Stimulated activated memory B cell treated with anti-CD40 and anti-IgM and Interleukin-4, amounts not matched to agents 10 μg/mL and 1 μg/mL and 100 μg/mL, for 72 hours (primary cell): ENCODE results near the gene ST7L.

Source experiments
- ATAC-seq: fragments of 150-1000 bp; cut with Tn5 transposase; 2 replicates; pipeline ENCODE4 v1.10.0; 2021
- H3K27ac Mint-ChIP-seq: one replicate; pipeline ENCODE4 v1.8.0; 2022; ENCODE audit warnings: mild to moderate bottlenecking, mixed read lengths
- H3K27me3 Mint-ChIP-seq: one replicate; pipeline ENCODE4 v1.8.0; 2022; ENCODE audit warnings: mixed read lengths
- H3K36me3 Mint-ChIP-seq: one replicate; pipeline ENCODE4 v1.8.0; 2022; ENCODE audit warnings: mixed read lengths
- H3K4me1 Mint-ChIP-seq: one replicate; pipeline ENCODE4 v1.8.0; 2022; ENCODE audit warnings: mixed read lengths
- H3K4me3 Mint-ChIP-seq: one replicate; pipeline ENCODE4 v1.8.0; 2022; ENCODE audit warnings: mild to moderate bottlenecking, moderate library complexity, mixed read lengths
- H3K9me3 Mint-ChIP-seq: one replicate; pipeline ENCODE4 v1.8.0; 2022; ENCODE audit warnings: mixed read lengths

The ST7L gene

DNA sequence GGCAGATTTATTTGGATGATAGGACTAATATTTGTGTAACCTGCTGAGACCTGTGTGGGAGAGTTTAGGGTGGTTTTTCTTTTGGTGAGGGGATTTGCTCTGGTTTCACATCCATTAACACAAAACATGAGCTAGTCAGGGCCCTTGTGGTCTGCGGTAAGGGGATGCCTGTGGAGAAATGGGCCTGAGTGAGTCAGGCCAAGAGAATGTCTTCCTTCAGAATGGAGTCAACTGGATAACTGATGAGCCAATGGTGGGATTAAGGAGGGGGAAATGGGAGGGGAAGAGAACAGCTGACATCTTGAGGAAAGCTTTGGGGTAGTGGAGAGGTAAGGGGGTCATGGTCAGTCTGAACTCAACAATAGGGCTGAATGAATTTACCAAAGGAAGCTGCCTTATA is 96.3 kb downstream of the ST7L start:
- H3K9me3 Mint-ChIP-seq = no peaks in the 10 kb centered on the region
- H3K4me1 Mint-ChIP-seq = no peaks in the 10 kb centered on the region
- H3K27me3 Mint-ChIP-seq = no peaks in the 10 kb centered on the region
- ATAC-seq = no peak
- no peak overlapping the region for H3K27ac Mint-ChIP-seq
- H3K36me3 Mint-ChIP-seq = peaks cover 9% of the 10 kb centered on the region
- H3K4me3 Mint-ChIP-seq = no peak overlapping the region

DNA sequence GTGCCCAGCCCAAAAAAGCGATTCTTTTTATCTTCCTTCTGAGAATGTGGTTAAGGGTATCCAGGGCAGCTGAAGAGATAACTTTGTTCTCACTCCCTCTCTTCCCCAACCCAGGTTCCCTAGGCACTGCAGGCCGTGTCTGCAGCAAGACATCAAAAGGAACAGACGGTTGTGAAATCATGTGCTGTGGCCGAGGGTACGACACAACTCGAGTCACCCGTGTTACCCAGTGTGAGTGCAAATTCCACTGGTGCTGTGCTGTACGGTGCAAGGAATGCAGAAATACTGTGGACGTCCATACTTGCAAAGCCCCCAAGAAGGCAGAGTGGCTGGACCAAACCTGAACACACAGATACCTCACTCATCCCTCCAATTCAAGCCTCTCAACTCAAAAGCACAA is 98.8 kb downstream of the ST7L start:
- Mint-ChIP-seq H3K27me3 (no peaks in the 10 kb centered on the region), H3K4me3 (no peak overlapping the region), H3K4me1 (no peaks in the 10 kb centered on the region), H3K9me3 (no peaks in the 10 kb centered on the region), H3K36me3 (no peaks in the 10 kb centered on the region), H3K27ac (no peak overlapping the region)
- no peak for ATAC-seq

DNA sequence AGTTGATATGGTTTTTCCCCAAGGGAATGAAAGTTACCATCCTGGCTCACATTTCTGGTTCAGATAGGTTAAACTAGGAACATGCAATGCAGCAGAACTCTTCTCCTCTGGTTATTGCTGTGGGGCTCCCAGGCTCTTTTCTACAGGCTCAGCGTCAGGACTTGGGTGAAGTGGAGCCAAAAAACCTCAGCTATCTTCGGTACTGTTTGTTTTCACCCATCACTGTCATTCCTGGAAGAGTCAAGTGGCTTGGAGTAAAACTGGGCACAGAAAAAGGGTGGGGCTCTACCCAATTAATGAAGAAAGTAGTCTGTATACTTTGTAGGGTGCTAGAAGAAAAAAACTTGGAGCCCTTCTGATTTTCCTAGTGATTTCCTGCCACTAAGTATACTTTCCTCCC is 100.8 kb downstream of the ST7L start:
- Mint-ChIP-seq H3K4me1 (no peaks in the 10 kb centered on the region), H3K27ac (no peak overlapping the region), H3K27me3 (no peaks in the 10 kb centered on the region), H3K36me3 (no peaks in the 10 kb centered on the region), H3K9me3 (no peaks in the 10 kb centered on the region), H3K4me3 (no peak overlapping the region)
- no peak for ATAC-seq

DNA sequence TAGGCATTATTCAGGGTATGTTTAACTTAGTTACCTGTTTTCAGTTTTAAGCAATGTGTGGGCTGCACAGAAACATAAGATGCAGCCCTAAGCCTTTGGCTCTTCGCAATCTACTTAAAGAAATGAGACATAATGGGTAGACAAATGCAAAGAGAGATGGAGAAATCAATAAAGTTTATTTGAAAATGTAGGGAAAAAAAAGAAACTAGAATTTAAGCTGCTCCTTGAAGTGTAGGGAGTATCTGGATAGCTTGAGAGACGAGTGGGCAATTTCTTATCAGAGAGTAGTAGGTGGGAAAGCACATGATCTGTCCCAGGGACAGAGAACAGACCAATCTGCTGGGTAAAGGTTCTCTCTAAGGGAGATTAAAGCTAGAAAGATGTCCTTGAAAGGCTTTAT is 101.3 kb downstream of the ST7L start:
- H3K4me1 Mint-ChIP-seq = no peaks in the 10 kb centered on the region
- no peak for ATAC-seq
- no peak overlapping the region for H3K27ac Mint-ChIP-seq
- H3K4me3 Mint-ChIP-seq = no peak overlapping the region
- H3K27me3 Mint-ChIP-seq = no peaks in the 10 kb centered on the region
- H3K9me3 Mint-ChIP-seq = no peaks in the 10 kb centered on the region
- no peaks in the 10 kb centered on the region for H3K36me3 Mint-ChIP-seq

DNA sequence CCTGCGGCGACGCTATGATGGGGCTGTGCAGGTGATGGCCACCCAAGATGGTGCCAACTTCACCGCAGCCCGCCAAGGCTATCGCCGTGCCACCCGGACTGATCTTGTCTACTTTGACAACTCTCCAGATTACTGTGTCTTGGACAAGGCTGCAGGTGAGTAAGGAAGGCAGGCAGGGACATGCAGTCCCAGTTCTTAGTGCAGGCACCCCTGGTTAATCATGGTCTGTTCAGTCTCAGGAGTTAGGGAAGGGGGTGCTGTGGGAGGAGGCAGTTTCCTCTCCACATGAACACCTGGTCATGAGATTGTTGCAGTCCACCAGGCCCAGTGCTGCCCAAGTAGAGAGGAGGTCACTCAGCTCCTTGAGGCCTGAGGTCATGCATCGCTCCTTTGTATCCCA is 101.7 kb downstream of the ST7L start:
- no peak overlapping the region for H3K4me3 Mint-ChIP-seq
- no peak for ATAC-seq
- no peaks in the 10 kb centered on the region for H3K9me3 Mint-ChIP-seq
- no peaks in the 10 kb centered on the region for H3K27me3 Mint-ChIP-seq
- no peak overlapping the region for H3K27ac Mint-ChIP-seq
- H3K36me3 Mint-ChIP-seq = no peaks in the 10 kb centered on the region
- no peaks in the 10 kb centered on the region for H3K4me1 Mint-ChIP-seq

DNA sequence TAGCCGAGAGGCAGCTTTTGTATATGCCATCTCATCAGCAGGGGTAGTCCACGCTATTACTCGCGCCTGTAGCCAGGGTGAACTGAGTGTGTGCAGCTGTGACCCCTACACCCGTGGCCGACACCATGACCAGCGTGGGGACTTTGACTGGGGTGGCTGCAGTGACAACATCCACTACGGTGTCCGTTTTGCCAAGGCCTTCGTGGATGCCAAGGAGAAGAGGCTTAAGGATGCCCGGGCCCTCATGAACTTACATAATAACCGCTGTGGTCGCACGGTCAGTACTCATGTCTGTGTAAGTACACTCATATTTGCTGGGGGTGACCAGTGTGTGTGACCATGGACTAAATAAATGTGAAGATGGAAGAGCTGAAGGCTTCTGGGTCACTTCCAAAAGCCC is 102.8 kb downstream of the ST7L start:
- H3K27ac Mint-ChIP-seq = no peak overlapping the region
- H3K36me3 Mint-ChIP-seq = no peaks in the 10 kb centered on the region
- H3K27me3 Mint-ChIP-seq = no peaks in the 10 kb centered on the region
- no peaks in the 10 kb centered on the region for H3K4me1 Mint-ChIP-seq
- H3K9me3 Mint-ChIP-seq = no peaks in the 10 kb centered on the region
- no peak overlapping the region for H3K4me3 Mint-ChIP-seq
- no peak for ATAC-seq

DNA sequence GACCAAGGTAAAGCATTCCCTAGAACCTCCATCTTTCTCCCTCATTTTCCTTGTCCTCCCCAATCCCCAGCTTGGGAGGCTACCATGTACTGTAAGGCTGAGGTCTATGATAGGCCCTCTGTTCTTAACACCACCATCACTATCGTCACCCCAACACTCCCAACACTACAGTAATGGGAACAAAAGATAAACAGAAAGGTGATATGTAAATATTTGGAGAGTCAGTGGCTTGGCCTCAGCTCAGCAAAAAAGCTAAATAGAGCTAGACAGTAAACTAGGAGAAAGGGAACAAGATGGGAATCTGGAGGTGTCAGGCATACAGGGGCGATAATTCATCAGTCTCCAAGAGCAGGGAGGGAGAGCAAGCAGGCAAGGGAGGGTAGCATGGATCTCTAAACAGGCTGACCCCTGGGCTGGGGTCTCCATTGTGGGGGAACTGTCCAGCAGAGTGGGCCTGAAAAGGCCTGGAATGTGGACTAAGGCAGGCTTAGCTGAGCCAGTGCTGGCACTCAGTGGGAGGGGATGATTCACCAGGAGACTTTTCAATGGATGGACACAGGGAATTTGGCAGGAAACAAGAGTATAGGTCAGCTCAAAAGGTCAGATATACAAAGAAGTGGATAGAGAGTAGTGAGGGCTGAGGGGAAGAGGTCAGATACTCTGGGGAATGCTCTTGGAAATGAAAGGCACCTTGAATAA is 103.5 kb downstream of the ST7L start:
- ATAC-seq = no peak

DNA sequence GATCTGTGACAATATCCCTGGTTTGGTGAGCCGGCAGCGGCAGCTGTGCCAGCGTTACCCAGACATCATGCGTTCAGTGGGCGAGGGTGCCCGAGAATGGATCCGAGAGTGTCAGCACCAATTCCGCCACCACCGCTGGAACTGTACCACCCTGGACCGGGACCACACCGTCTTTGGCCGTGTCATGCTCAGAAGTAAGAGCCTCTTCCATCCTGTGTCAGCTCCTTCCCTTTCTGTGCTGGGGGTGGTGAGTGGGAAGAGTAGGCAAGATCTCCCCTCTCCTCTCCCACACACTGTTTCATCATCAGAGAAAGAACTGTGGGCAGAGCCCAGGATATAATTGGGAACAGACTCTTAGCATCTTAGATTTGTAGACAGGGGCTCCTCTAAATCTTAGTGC is 104.0 kb downstream of the ST7L start:
- no peaks in the 10 kb centered on the region for H3K4me1 Mint-ChIP-seq
- no peak overlapping the region for H3K4me3 Mint-ChIP-seq
- ATAC-seq = no peak
- H3K27me3 Mint-ChIP-seq = peaks cover 9% of the 10 kb centered on the region
- no peaks in the 10 kb centered on the region for H3K36me3 Mint-ChIP-seq
- no peak overlapping the region for H3K27ac Mint-ChIP-seq
- H3K9me3 Mint-ChIP-seq = no peaks in the 10 kb centered on the region

More for the DNA sequence above, 103.5 kb downstream of the ST7L start:
- no peak overlapping the region for H3K4me3 Mint-ChIP-seq
- H3K27ac Mint-ChIP-seq = no peak overlapping the region
- no peaks in the 10 kb centered on the region for H3K36me3 Mint-ChIP-seq
- H3K4me1 Mint-ChIP-seq = no peaks in the 10 kb centered on the region
- peaks cover 3% of the 10 kb centered on the region for H3K27me3 Mint-ChIP-seq
- no peaks in the 10 kb centered on the region for H3K9me3 Mint-ChIP-seq

DNA sequence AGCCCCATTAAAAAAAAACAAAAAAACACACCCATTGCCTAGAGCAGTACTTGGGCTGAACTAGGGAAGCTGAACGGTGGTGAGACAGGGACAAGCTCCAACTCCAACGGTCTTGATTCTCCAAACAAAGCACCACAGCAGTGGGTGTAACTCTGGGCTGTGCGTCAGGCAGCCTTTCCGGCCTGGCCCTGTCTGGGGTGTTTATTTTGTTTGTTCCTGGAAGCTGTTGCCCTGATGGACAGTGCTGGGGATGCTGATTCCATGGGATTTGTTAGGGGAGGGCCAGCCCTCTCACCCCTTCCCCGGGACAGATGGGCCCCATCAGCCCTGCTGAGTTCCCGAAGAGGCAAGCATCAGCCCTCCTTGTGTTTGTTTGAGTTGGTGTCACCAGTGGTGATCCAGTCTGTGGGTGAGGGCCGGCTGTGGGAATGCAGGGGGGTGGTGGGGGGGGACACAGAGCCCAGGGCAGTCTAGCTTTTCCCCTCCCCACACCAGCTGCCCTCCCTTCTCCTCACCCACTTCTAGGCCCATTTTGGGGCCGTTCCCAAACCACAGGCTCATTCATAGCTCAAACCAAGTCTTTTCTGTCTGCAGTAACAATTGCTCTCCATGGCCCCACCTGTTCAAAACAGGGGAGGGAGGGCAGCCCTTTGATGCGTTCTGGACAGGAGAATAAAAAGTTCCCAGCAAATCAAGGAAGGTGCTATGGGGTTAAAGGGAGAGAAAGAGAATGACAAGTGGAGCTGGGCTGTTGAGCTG is 105.7 kb downstream of the ST7L start:
- Mint-ChIP-seq H3K4me1 (peaks cover 2% of the 10 kb centered on the region), H3K9me3 (no peaks in the 10 kb centered on the region), H3K4me3 (no peak overlapping the region), H3K27me3 (peaks cover 12% of the 10 kb centered on the region), H3K27ac (no peak overlapping the region), H3K36me3 (no peaks in the 10 kb centered on the region)
- no peak for ATAC-seq

DNA sequence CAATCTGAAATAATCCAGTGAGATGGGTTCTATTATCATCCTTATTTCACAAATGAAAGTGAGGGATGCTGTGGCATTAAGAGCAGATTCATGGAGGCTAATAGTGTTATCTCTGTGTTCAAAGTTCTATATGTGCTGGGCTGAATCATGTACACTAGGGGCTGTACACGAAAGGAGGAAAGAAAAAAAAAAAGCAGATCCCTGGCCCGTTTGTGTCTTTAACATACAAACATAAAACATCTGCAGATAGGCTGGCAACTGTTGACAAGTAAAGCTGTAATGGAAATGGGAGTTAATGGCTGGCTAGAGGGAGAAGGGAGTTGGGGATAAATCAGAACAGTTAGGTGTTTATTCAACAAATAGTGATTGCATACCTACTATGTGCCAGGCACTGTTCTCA is 107.0 kb downstream of the ST7L start:
- Mint-ChIP-seq H3K4me3 (no peak overlapping the region), H3K9me3 (no peaks in the 10 kb centered on the region), H3K36me3 (no peaks in the 10 kb centered on the region), H3K27ac (no peak overlapping the region), H3K4me1 (peaks cover 8% of the 10 kb centered on the region), H3K27me3 (peaks cover 17% of the 10 kb centered on the region)
- ATAC-seq = no peak

DNA sequence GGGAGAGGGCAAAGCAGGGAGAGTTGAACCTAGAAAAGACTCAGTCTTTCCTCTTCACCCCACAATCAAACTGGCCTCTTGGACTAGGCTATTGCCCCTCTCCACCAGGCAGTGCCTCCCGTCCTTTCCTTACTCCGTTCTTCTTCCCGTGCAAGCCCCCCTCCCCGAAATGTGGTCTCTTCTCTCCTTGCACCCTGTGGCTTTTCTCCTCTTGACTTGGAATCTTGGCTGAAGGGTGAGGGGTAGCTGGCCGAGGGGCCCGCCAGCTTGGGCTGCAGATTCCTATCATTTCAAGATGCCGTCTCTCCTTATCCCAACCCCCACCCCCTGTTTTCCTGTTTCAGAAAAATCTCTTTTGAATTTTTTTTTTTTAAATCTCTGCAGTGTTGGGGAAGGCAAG is 108.6 kb downstream of the ST7L start:
- H3K27me3 Mint-ChIP-seq = peaks cover 21% of the 10 kb centered on the region
- no peaks in the 10 kb centered on the region for H3K36me3 Mint-ChIP-seq
- H3K4me3 Mint-ChIP-seq = no peak overlapping the region
- no peaks in the 10 kb centered on the region for H3K9me3 Mint-ChIP-seq
- no peak for ATAC-seq
- no peak overlapping the region for H3K27ac Mint-ChIP-seq
- peaks cover 8% of the 10 kb centered on the region for H3K4me1 Mint-ChIP-seq

DNA sequence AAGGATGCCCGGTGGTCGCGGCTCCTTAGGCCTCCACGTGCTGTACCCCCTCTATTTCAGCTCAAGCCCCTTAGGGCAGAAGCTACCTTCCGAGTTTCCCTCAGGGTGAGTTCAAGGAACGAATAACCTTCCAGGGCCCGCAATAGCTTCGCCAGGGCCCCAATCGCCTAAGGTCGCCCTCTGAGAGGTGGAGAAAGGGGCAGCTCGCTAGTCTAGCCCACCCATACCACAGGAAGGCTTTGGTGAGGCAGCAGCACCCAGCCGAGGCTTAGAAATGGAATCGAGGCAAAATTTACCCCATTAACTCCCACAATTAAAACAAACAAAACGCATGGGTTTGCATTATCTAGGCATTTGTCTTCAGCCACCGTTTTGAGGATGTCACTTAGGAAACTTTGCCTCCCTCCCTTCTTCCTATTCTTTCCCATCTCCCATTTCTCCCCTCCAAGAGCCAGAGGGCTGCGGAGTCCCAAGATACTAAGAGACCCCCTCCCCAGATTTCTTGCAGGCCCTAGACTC is 109.2 kb downstream of the ST7L start:
- ATAC-seq = no peak
- peaks cover 8% of the 10 kb centered on the region for H3K4me1 Mint-ChIP-seq

DNA sequence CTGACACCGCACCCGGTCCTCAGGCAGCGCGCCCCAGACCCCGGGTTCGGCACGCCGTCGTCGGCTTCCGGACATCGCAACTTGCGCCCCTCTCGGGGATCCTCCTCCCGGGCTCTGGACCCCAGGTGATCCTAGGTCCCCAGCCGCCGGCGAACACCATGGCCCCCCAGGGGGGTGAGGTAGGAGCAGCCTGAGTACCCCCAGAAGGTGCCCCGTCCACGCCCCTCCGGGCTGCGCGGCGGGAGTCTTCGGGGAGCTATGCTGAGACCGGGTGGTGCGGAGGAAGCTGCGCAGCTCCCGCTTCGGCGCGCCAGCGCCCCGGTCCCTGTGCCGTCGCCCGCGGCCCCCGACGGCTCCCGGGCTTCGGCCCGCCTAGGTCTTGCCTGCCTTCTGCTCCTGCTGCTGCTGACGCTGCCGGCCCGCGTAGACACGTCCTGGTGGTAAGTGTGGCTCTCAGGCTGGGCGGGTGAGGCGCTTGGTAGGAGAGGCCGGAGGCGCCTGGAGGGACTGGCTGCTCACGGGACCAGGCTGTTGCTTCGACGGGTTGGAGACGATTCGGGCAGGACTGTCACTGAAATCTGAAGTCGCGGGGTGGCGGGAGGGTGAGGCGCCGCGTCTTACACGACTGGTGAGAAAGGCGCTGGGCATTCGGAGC is 109.8 kb downstream of the ST7L start:
- H3K36me3 Mint-ChIP-seq = no peaks in the 10 kb centered on the region
- peaks cover 8% of the 10 kb centered on the region for H3K4me1 Mint-ChIP-seq
- peaks cover 28% of the 10 kb centered on the region for H3K27me3 Mint-ChIP-seq
- no peaks in the 10 kb centered on the region for H3K9me3 Mint-ChIP-seq
- peak overlapping the region; percentile 22 for H3K4me3 Mint-ChIP-seq
- H3K27ac Mint-ChIP-seq = no peak overlapping the region
- peak; percentile 7 for ATAC-seq

More for the DNA sequence above, 109.2 kb downstream of the ST7L start:
- H3K4me3 Mint-ChIP-seq = peak overlapping the region; percentile 33
- H3K36me3 Mint-ChIP-seq = no peaks in the 10 kb centered on the region
- peaks cover 22% of the 10 kb centered on the region for H3K27me3 Mint-ChIP-seq
- no peak overlapping the region for H3K27ac Mint-ChIP-seq
- no peaks in the 10 kb centered on the region for H3K9me3 Mint-ChIP-seq

DNA sequence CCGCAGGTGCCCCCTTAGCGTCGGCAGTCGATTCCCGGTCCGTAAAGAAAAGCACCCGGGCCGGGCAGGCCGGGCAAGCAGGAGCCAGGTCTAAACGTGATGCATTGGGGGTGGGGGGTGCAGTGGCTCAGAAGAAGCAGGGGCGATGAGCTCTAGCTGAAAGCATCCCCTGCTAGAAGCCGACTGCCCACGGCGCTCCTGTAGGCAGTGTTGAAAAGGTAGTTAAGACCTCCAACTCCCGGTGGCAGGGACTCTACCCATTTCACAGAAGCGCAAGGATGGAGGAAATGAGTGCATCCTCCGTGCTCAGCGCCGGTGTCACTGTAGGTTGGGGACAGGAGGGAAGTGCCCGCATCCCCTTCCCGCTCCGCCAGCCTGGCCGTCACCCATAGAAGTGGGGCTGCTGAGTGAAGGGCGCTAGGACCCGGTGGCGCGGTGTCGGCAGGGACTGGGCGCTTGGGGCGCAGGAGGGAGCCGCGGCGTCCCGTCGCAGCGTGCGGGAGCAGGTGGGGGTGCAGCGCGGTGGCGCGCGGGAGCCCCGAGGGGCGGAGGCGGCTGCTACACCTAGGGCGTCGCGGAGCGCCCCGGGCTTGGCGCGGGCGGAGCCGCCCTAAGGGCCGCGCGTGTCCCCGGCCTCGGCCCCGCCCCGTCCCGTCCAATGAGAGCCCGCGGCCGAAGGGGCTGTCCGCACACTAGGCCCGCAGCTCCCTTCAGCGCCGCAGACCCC is 110.5 kb downstream of the ST7L start, which contains the start of gene WNT2B:
Gene WNT2B (plus strand): TSS at position 688 of the 727 bp plus-strand sequence. CDS start 298 bp downstream, outside the sequence.
- peak; percentile 71 for ATAC-seq
- no peaks in the 10 kb centered on the region for H3K9me3 Mint-ChIP-seq
- H3K4me3 Mint-ChIP-seq = peak within 1 kb of the TSS; percentile 77
- H3K4me1 Mint-ChIP-seq = peaks cover 8% of the 10 kb centered on the region
- no peak within 1 kb of the TSS for H3K27ac Mint-ChIP-seq
- no peaks in the 10 kb centered on the region for H3K36me3 Mint-ChIP-seq
- H3K27me3 Mint-ChIP-seq = peaks cover 35% of the 10 kb centered on the region

DNA sequence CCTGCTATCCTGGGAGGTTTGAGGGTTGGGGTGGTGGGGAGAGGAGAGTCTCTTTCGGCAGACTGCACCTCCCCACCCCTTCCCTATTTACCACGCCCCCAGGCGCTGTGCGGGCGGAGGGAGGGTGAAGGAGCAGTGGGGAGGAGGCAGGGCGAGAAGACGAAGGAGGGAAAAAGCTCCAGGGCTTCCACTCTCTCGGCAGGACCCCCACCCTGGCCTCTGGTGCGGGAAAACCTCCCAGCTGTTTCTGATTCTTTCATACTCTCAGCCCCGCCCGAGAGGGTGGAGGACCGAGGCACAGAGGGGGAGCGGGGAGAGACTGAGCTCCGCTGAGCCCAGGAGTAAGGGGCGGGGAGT is 111.0 kb downstream of the ST7L start:
- Mint-ChIP-seq H3K27me3 (peaks cover 40% of the 10 kb centered on the region), H3K4me1 (peaks cover 8% of the 10 kb centered on the region), H3K9me3 (no peaks in the 10 kb centered on the region), H3K4me3 (peak overlapping the region; percentile 77), H3K36me3 (no peaks in the 10 kb centered on the region), H3K27ac (no peak overlapping the region)
- ATAC-seq = peak; percentile 17
